GM18502 (cell line): ENCODE measurements around the gene NEK9.
"Not testable (repeated sequence)": the region's sequence is repeated elsewhere in the genome, so short reads cannot be mapped to it uniquely, and the experiment has no call there.

Experiments used
- ATAC-seq: cut with Tn5 transposase; IDR thresholded peaks from one replicate; pipeline ENCODE4 v1.9.1; 2021; ENCODE audit warnings: mild to moderate bottlenecking; ENCODE audit not compliant: unreplicated experiment, poor library complexity

Gene NEK9

DNA sequence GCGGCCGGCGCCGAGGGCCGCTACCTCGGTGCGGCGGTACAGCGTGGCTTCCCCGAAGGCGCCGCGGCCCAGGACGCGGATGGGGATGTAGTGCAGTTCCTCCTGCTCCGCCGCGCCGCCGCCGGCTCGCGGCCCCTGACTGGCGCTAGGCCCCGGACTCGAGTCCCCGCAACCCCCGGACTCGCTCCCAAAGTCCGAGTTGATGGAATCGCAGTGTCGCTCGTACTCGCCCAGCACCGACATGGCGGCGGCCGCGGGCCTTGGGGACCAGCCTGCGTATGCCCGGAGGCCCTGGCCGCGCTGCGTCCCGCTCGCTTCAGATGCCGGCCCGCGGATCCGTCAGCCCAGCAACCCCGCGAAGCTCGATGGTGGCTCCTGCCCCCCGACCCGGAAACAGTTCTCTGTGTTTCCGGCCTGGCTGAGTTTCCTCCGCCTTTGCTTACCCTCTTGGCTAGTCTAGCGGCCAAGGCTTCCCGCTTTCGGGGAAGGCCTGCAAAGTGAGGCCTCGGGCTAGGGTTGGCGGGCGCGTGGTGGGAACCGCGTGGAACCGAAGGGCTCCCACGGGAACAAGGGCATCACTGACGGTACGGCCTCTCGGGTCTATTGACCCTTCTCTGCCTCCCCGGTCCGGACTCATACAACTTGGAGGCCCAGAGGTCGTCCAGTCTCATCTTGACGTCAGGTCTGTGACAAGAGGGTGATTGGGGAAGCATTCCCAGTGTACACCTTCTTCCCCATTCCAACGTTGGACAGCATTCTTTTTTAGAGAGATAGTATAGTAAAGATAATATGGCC, at the start of gene NEK9:
NEK9 (minus strand) TSS at position 370 of the 795 bp plus-strand sequence; CDS start at position 243, 127 bp downstream.
- peak; percentile 85 for ATAC-seq

DNA sequence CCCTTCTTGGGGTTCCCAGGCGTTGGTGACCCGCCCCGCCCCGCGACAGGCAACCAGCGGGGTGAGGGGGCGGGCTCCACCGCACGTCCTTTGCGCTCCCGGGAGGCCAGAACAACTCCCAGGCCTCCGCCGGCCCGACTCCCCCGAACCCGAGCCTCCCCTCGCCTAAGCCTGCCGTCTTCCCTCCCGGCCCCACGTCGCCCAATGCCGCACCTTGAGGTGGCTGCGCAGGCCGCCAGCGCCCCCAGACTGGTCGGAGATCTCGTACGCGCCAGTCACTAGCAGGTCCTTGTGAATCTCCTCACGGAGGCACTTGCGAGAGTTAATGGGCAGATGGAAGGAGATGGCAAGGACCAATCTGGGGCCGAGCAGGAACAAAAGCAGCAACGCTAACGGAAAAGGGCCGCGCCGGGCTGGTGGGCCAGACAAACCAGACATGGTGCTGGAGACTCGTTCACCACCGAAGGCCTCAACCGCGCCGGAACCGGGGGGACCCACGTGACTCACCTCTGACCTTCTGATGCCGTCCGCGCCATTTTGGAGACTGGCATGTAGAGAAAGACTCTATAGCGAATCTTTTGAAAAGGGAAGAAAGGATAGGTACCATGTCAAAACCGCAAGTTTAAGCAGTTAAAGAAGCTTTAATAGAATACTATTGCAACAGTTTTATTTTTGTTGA, 49.4 kb upstream of the NEK9 start, which contains the start of gene TMED10:
TMED10 (minus strand) TSS at position 471 of the 679 bp plus-strand sequence; CDS start at position 438, 33 bp downstream.
- ATAC-seq = peak; percentile 77

DNA sequence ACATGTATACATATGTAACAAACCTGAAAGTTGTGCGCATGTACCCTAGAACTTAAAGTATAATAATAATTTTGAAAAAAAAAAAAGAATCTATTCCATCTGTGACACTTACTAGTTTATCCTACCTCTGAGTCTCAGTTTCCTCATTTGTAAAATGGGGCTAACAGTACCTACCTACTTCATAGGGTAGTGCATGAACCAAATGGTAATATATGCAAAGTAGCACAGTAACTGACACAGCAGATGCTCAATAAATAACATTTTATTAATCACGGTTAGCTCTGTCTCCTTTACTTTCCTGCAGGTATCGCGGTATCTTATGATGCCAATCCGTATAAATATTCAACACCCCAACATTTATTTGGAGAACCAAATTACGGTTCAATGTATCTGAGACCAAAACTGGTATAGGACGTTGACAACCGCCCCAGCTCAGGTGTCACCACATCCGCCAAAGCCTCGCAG, 48.9 kb upstream of the NEK9 start:
- peak; percentile 21 for ATAC-seq

DNA sequence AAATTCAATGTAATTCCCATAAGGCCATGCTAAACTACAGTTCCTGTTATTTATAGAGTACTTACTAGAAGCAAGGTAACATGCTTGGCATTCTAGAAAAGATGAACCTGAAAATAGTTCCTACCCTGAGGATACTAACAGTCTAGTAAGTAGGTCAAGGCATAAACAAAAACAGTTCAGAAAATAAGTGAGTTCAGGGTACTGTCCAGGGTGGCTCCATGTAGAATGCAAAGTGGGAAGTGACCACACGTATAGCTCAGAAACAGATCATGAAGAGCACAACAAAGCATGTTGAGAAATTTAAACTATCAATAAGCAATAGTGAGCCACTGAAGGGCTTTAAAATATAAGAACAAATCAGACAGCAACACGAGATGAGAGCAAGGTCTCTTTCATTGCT, 47.2 kb upstream of the NEK9 start:
- ATAC-seq = no peak

DNA sequence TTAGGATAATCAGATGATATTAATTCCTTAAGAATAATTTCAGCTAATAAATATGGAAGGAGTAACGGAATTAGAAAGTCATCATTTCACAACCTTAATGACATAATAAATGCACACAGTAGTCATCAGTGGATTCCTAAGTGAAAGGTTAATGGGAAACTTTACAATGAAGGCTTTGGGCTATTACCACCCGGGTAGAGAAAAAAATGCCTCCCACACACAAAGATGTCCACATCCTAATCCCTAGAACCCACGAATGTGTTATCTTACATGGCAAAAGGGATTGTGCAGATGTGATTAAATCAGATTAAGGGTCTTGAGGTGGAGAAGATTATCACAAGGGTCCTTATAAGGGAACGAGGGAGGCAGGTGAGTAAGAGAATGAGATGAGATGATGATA, 43.9 kb upstream of the NEK9 start:
- ATAC-seq = no peak

DNA sequence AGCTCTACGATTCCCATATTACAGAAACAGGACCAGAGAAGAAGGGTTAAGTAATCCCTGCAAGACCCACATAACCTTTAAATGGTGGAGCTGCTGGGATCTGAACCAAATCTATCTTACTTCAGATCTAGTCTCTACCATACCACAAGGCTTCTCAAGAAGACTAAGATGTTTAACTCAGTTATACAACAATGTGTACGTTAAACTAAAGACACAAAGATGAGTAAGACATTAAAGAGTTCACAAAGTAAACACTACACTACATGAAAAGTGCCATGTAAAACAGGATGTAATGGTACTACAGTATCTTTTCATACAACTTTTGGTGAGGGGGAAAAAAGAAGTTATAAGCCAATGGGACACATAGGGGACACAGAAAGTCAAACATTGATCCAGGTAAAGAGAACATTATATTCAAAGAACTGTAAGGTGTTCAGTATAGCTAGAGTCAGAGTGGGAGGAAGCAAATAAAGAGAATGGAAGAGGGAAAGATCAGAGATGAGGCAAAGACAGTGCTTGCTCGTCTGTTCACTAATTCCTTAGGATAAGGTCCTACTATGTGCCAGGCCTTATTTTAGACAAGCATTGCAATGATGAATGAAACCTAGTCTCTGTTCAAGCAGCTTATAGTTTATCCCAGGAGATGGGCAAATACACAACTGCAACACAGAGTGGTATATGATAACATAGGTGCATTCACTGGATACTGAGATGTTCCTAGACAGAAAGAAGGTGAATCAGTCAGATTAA, 41.9 kb upstream of the NEK9 start:
- ATAC-seq = no peak

DNA sequence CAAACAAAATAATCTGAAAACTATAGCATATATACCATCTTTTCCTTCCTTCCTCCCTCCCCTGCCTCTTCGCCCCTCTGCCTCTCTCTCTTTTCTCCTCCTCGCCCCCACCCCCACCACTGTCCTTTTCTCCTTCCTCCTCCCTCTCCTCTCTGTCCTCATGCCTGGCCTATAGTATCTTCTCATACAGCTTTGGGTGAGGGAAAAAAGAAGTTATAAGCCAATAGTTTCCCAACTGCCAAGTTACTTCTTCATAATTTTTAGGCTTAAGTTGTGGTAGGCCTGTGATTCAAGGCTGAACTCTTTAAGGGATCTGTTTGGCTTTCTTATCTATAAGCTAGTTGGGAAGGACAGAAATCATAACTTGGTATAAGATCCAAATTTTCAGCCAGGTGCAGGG, 40.5 kb upstream of the NEK9 start:
- no peak for ATAC-seq

DNA sequence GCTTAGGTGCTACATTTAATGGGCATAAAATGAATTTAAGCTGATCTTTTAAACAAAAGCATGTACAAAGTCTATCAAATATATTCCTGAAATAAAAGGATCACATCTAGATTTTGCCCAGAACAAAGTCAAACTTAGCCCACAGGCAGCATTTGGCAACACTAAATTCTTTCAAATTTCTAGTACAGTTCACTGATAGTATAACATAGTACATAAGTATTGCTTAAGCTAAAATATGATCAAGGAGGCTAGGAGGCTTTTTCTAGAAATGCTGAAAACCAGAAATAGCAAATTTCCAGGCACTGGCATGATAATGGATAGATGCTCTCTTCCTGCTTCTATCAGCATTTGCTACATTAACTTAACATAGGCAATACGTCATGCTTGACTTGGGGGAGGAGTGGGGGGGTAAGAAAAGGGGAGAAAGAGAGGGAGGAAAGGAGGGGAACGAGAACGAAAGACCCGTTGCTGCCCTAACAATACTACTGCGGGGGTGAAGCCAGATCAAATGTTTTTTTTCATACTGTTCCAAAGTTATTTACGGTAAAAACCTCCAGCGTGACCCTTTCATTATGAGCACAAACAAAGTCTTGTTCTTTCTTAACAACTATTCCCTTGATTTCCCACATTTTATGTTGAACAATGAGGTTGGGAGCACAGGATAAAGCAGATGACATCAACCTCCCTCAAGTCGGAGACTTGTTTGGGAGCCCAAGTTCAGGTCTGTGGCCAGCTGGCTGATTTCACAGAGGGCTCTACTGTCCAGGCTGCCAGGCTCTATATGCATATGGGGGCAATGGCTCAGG, 38.9 kb upstream of the NEK9 start:
- ATAC-seq = no peak

DNA sequence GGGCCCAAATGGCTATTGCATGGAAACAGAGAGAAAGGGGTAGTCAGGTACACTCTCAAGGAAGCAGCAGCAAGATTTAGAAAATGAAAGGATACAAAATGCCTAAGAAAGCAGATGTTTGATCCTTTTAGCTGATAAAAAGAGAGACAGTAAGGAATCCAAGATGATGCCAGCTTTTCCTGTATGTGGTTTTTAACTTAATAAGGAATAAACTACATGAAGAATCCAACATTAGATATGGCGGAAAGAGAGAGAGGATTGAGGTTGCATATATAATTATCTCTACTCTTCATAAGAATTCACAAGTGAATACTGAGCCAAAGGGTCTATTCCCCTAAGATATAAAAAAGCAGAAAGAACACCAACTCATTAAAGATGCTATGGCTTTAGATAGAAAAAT, 38.0 kb upstream of the NEK9 start:
- ATAC-seq = no peak

DNA sequence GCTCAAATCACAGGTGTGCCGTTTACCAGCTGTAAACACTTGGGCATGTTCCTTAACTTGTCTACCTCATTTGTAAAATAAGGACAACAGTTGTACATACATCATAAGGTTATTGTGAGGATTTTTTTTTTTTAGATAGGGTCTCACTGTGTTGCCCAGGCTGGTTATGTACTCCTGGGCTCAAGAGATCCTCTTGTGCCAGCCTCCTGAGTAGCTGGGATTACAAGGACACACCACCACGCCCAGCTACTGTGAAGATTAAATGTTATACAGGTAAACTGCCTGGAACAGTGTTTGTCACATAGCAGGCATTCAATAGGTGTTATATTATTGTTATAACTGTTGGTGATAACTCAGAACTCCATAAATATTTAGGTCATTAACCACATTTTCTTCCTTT, 36.8 kb upstream of the NEK9 start:
- ATAC-seq = no peak

DNA sequence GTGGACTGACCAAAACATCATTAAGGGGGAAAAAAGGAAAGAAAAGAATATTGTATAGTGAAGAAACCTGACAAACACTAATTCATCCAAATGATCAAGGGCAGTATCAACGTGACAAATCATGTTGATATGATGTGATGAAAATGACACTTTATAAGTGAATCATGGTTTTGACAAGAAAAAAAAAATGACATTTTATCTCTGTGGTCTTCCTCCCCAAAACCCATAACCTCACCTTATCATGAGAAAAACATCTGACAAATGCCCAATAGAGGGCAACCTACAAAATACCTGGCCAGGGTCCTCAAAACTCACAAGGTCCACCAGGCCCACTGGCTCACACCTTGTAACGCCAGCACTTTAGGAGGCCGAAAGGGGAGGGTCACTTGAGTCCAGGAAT, 35.8 kb upstream of the NEK9 start:
- ATAC-seq = no peak

DNA sequence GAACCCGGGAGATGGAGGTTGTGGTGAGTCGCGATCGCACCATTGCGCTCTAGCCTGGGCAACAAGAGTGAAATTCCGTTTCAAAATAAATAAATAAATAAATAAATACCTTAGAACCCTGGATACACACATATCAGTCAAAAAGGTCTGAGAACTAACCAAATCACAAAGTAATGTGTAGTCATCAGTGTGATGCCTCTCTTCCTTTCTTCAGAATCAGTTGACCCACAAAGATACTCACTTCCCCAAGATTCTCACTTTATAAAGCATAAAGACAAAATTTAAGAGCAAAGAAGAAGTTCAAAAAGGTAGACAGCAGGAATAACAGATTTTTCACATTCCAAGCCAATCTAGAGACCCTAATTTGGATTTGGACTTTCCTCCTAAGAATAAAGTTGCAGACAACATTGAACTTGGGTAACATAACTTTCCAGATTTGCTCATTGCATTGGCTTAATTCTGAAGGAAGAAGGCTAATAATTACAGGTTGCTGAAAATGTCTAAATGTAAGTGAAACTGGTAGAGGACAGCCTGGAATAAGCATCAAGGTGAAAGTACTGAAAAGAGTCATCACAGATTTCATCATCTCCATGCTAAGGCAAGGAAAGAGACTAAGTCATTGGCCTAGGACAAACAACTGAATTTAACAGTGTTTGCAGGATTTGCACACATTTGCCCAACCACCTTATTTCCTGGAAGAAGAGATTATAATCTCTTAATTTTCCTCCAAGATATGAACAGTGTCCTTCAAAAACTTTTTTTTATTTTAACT, 32.2 kb upstream of the NEK9 start:
- no peak for ATAC-seq

DNA sequence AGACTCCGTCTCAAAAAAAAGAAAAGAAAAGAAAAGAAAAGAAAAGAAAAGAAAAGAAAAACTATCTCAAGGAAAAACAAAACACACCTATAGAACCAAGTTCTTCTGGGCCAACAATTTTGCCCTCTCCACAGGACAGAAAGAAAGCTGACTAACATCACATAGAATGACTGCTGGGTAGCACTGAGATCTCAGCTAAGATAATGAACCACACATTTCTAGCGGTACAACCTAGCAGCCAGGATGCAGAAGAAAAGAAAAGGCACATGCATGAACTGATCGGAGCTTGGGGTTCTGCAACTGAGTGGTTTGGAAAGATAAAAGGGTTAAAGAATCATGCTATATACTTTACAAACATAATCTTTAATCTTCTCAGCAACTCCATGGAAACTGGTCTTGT, 30.1 kb upstream of the NEK9 start:
- no peak for ATAC-seq

DNA sequence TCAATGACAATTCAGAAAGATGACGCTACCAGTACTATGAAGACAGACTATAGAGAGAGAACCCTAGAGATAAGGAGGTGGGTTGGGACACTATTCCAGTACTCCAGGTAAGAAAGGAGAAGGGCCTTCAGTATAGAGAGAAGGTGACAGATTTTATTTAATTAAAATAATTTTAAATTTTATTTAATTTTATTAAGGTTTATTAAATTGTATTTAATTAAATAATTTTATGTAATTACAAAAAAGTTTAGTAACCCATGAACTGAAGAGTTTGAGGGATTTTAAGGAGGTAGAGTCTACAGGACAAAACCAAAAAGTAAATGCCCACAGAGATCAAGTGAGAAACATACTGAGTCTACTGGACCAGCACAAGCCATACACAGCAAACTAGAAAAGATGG, 29.3 kb upstream of the NEK9 start:
- ATAC-seq = no peak

DNA sequence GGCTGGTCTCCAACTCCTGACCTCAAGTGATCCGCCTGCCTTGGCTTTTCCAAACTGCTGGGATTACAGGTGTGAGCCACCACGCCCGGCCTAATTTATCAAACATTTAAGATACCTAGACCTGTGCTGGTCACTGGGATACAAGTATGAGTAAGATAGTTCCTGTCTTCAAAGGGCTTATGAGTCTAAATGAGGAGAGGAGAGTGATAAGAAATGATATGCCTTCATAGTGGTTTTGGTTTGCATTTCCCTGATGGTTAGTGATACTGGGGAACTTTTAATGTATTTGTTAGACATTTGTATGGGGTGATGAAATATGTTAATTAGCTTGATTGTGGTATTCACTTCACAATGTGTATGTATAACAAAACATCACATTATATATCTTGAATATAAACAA, 28.3 kb upstream of the NEK9 start:
- ATAC-seq = no peak

DNA sequence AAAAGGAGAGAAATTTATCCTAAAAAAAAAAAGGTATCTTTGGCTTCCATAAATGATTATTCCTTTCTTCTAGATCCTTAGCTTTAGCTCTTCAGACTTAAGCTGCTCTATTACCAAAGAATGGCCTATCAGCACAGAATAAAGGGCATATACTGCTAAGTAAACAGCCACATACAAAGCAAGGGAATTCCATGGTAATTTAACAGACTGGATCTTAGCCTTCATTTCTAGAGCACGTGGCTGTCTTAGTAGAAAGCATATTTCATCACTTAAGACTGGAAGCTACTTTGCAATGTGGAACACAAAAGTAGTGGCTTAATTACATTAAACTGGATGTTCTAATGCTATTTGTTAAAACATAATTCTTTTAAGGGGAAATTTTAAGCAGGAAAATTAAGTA, 26.4 kb upstream of the NEK9 start:
- ATAC-seq = no peak

DNA sequence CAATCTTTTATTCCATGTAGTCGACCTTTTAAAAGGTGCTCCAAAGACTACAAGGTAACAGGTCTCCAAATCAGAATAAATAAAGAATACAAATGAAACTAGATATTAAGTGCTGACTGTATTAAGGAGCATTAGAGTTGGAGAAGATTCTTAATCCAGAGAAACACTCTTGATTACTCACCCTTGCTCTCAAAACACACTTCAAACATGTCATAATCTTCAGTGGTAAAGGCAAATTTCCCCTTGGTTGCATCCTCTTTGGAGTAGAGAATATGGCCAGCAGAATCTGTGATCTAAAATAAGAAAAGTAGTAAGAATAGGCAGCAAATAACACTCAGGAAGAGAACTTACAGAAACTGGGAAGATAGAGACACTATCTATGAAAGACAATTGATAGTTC, 25.0 kb upstream of the NEK9 start:
- no peak for ATAC-seq

DNA sequence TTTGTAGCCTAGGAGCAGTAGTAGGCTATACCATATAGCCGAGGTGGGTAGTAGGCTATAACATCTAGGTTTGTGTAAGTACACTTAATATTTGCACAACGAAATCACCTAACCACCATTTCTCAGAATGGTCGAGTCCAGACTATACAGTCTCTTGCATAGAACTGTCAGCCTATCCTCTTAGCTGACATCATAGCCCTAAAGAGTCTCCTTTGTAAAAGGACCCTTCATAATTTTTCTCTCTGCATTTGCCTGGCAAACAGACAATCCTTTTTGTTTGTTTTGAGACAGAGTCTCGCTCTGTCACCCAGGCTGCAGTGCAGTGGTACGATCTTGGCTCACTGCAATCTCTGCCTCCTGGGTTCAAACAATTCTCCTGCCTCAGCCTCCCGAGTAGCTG, 23.8 kb upstream of the NEK9 start:
- not testable (repeated sequence) for ATAC-seq

DNA sequence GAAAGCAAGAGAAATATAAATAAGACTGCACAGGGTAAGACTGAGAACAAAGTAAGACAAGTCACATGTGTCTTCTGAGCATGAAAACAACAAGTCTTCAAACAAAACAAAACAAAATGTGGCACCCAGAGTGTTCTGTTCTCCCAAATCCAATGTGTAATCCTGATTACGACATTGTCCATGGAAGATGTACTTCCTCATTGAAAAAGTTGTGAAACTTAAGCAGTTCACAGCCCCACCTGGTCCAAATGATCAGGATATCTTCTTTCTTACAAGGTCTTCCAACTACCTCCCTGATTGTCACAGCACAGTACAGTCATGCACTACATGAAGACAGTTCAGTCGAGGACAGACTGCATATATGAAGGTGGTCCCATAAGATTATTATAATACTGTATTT, 23.3 kb upstream of the NEK9 start:
- no peak for ATAC-seq
